Skin epidermis (tissue), 12 donors: ENCODE data around the gene TRAPPC3L.

Experiments
- H3K27ac ChIP-seq, 21 experiments: fragments of 200-600 bp; sonication (generic) in 11 of 21; one replicate each; pipeline ENCODE4 v1.5.0; 2020; ENCODE audit warnings: mild to moderate bottlenecking in 3 of 21, inconsistent platforms in 2 of 21, moderate library complexity in 2 of 21
- H3K4me3 ChIP-seq, 7 experiments: fragments of 200-600 bp; sonication (generic) in 2 of 7; one replicate each; pipeline ENCODE4 v1.5.0; 2020; ENCODE audit warnings: inconsistent platforms in 2 of 7, mild to moderate bottlenecking in 2 of 7, moderate library complexity in 1 of 7

The TRAPPC3L gene

DNA sequence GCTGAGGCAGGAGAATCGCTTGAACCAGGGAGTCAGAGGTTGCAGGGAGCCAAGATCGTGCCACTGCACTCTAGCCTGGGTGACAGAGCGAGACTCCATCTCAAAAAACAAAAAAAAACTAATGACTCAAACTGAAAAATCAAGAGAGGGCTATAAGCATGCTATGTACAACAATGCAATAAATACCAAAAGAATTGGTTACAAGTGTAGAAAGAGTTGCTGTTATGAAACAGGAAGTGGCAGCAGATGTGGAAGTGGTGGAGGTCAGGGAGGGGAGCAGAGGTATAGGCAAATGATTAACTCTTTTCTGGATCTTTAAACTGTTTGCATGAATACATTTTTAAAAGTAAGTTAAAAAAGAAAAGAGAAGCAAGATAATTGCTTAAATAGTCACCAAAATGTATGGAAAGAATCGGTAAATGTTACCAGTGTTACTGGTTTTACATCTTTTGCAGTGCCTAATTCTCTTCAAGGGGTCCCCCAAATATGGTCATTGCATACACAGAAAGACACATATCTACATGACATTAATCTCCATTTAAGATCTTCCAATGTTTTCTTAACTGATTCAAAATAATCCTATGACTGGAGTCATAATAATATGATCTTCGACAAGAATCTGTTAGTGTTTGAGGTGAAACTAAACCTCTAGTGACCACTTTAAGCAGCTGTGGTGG is 69.3 kb downstream of the TRAPPC3L start:
- peak overlapping the region in 2 of 21 experiments; percentile 0 to 56 for H3K27ac ChIP-seq
- H3K4me3 ChIP-seq: no peak overlapping the region

DNA sequence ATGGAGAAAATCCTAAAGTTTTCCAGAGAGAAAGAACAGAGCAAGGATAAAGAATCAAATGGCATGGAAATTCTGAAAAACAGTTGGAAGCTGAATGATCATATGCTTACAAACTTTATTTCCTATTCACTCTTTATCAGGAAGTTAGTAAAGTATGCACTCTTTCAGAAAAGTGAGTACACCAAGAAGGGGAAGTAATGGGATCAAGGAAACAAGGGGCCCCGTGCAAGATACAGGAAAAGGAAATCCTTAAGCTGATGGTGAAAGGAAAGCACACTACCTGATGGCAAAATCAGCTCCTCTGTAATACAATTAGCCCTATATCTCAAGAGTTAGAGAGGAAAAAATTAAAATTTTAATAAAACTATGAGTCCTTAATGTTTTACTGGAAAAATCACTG is 70.3 kb downstream of the TRAPPC3L start:
- no peak overlapping the region for H3K4me3 ChIP-seq
- H3K27ac ChIP-seq: peak overlapping the region in 1 of 21 experiments; percentile 56

DNA sequence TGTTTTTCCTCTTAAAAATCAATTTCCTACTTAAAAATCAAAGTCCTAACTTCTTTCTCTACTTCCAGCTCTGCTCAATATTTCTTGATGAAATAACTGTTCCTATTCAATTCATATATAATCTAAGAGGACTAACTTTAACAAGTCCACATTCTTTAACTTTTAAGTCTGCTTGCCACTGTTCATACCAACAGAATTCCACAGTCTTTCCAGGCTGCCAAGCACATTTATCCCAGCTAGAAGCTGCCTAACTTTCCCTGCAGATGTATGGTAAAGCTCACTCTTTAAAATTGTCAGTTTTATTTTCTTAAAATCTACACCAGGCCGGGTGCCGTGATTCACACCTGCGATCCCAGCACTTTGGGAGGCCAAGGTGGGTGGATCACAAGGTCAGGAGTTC is 72.8 kb downstream of the TRAPPC3L start:
- Histone ChIP-seq H3K27ac (no peak overlapping the region), H3K4me3 (no peak overlapping the region)

DNA sequence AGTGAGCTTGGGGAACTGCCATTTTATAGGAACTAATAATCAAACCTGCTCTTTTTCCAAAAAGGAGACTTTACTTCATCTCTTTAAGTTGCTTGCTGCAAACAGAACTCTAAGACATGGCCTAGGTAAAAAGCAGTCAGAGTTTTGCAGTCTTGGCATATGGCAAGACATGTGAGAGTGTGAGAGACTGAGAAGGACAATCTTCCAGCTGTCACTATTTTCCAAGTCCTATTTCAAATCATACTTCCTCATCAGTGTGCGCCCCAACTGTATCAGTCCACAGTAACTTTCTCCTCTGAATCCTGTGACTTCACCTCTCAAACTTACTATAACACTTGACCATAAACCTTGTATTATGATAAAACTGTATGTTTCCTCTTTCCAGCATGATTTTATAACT is 74.0 kb downstream of the TRAPPC3L start:
- H3K4me3 ChIP-seq: no peak overlapping the region
- no peak overlapping the region for H3K27ac ChIP-seq

DNA sequence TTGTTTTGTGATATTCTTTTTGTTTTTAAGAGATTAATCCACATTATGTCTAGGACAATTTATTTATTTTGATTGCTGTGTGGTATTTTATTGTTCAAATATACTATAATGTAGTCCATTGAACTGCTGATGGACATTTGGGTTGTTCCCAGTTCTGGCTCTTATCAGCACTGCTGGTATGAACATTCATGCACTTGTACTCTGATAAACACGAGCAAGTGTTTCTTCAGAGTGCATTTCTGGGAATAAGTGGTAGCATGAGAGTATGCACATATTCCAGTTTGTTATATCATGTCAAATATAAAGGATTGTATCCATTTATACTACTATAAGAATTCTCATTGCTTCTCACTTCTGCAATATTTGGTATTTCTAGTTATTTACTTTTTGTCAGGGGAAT is 77.2 kb downstream of the TRAPPC3L start:
- Histone ChIP-seq H3K27ac (no peak overlapping the region), H3K4me3 (no peak overlapping the region)

DNA sequence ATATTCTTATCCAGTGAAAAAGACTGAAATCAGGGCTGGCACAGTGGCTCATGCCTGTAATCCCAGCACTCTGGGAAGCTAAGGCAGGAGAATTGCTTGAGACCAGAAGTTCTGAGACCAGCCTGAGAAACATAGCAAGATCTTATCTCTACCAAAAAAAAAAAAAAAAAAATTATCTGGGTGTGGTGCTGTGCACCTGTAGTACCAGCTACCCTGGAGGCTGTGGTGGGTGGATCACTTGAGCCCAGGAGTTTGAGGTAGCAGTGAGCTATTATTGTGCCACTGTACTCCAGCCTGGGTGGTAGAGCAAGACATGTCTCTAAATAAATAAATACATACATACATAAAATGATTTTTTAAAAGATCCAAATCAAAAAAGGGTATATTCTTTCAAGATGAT is 78.0 kb downstream of the TRAPPC3L start:
- H3K4me3 ChIP-seq: no peak overlapping the region
- no peak overlapping the region for H3K27ac ChIP-seq

DNA sequence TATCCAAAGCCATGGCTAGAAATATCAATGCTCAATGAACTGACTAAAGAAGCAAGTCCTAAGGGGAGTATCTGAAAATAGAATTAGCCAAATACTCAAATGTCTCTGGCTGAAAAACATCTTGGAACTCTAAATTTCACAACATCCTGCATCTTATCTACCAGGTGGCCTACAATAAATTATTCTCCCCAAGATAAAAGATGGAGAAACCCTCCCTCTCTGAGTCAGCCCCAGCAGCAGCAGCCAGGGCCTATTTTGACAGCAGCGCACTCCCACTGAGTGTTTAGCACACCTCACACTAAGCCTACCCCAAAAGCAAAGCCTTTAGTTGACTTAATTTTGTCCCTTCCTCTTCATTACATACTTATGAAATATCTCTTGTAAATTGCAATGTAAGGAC is 78.4 kb downstream of the TRAPPC3L start:
- Histone ChIP-seq H3K27ac (no peak overlapping the region), H3K4me3 (no peak overlapping the region)

DNA sequence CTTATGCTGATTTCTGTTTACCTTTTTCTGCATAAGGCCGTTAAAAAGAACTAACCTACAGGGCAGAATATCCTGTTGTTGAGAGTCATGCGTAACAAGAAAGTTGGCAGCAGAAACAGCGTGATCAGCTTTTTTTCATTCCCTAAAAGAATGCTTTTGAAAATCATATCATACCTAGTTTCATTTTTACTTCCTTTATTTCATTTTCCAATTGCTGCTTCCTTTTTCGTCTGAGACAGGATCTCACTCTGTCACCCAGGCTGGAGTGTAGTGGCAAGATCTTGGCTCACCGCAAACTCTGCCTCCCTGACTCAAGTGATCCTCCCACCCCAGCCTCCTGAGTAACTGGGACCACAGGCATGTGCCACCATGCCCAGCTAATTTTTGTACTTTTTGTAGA is 80.2 kb downstream of the TRAPPC3L start:
- H3K27ac ChIP-seq: peak overlapping the region in 1 of 21 experiments; percentile 5
- no peak overlapping the region for H3K4me3 ChIP-seq

DNA sequence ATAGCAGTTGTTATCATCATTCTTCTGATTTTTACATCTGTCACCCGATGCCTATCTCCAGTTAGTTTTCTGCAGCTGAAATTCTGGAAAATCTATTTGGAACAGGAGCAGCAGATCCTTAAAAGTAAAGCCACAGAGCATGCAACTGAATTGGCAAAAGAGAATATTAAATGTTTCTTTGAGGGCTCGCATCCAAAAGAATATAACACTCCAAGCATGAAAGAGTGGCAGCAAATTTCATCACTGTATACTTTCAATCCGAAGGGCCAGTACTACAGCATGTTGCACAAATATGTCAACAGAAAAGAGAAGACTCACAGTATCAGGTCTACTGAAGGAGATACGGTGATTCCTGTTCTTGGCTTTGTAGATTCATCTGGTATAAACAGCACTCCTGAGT is 82.2 kb downstream of the TRAPPC3L start:
- H3K4me3 ChIP-seq: no peak overlapping the region
- peak overlapping the region in 2 of 21 experiments; percentile 70 to 77 for H3K27ac ChIP-seq

DNA sequence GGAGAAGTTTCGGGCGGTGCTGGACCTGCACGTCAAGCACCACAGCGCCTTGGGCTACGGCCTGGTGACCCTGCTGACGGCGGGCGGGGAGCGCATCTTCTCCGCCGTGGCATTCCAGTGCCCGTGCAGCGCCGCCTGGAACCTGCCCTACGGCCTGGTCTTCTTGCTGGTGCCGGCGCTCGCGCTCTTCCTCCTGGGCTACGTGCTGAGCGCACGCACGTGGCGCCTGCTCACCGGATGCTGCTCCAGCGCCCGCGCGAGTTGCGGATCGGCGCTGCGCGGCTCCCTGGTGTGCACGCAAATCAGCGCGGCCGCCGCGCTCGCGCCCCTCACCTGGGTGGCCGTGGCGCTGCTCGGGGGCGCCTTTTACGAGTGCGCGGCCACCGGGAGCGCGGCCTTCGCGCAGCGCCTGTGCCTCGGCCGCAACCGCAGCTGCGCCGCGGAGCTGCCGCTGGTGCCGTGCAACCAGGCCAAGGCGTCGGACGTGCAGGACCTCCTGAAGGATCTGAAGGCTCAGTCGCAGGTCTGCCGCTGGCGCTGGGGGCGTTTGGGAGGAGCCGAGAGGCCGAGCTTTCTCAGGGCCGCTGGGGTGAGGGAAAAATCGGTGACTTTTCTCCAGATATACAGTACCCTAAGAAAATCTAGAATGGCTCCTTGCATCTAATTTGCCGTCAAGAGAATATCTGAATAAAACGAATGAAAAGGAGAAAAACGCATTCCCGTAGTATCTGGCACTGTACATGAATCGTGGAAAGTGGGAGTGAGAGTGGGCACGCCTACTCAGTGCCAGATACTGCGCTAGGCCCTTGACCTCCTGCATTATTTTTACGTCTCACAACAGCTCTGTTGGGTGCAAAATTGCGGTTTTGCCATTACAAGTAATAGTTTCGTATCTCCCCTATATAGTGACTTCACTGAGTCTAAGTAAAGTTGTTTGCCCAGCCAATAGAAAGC is 83.3 kb downstream of the TRAPPC3L start:
- Histone ChIP-seq H3K27ac (peak overlapping the region in 17 of 21 experiments; percentile 1 to 77 (median 41)), H3K4me3 (peak overlapping the region; percentile 31 to 43 (median 40))

DNA sequence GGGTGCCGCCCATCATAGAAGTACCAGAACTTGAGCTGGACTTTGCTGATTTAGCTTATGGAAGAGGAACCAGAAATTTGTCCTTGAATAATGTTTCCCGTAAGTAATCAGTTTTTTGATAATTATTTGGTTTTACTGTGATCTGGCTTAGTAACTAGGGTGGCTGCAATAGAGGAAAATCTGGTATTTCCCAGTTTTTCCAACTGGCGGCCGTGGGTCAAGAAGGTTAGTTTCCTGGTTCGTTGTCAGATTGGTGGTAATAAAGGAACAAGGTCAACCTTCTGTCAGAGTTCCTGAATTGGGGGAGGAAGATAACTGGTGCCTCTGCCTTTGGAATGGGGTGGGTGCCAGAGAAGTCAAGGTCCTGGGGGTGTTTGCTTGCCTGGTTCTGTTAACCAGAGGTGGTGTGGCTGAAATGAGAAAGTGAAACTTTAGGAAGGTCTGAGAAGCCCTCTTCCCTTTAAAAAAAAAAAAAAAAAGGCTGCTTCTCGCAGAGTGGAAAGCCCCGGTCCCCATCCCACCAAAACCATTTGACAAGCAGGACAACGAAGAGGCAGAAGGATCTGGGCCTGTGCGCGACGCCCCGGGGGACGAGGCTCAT is 84.1 kb downstream of the TRAPPC3L start, which contains the start of gene CALHM6:
TSS of gene CALHM6 (plus strand) at position 45 of the 601 bp plus-strand sequence. CDS start at position 600, 555 bp downstream.
- Histone ChIP-seq H3K4me3 (peak within 1 kb of the TSS; percentile 31 to 43 (median 40)), H3K27ac (peak within 1 kb of the TSS in 17 of 21 experiments; percentile 1 to 77 (median 41))

DNA sequence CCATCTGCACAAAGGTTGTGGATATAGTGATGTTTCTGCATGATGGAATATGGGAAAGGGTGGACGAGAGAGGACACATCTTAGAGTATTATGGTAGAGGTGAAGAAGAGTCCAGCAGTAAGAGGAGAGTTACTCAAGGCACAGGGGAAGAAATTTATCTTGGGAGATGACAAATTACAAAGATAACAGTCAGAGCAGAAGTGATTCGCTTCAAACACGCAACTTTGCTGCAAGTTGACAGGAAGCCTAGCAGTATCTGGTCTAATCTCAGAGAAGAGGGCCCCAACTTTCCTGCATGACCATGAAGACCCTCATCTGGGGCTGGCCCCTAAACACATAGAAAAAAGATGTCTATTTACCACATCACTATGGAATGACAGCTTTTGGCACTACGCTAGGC is 85.6 kb downstream of the TRAPPC3L start:
- Histone ChIP-seq H3K4me3 (no peak overlapping the region), H3K27ac (no peak overlapping the region)

DNA sequence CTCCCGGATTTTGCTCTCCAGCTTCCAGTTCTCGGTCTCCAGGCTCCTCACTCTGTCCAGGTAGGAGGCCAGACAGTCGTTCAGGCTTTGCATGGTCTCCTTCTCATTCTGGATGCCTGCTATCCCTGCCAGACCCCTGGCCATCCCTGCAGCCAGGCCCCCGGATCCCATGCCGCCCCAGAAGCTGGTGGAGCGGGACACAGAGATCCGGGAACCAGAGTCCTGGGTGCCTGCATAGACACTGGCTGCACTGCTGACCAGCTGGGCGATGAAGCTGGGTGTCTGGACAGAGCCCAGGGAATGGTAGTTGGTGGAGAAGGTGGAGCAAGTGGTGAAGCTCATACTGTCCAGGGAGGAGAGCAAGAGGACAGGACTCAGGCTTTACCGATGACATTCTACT is 87.2 kb downstream of the TRAPPC3L start:
- no peak overlapping the region for H3K27ac ChIP-seq
- no peak overlapping the region for H3K4me3 ChIP-seq

DNA sequence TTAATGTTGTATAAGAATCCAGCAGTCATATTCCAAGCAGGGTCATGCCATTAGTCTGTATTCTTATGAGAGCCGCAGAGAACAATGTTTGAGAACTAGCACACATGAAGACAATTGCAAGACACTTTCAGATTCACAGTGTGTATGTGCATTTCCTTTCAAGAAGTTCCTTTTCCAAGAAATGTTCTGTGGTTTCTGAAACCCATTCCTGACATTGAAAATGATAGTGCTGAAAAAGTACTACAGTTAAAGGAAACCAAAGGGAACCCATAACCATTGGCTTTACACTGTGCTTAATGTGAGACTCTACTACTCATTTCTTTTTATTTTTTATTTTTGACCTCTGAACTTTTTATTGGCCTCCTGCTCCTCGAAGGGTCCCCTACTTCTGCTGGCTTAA is 88.6 kb downstream of the TRAPPC3L start:
- Histone ChIP-seq H3K4me3 (no peak overlapping the region), H3K27ac (peak overlapping the region in 3 of 21 experiments; percentile 4 to 67 (median 23))

DNA sequence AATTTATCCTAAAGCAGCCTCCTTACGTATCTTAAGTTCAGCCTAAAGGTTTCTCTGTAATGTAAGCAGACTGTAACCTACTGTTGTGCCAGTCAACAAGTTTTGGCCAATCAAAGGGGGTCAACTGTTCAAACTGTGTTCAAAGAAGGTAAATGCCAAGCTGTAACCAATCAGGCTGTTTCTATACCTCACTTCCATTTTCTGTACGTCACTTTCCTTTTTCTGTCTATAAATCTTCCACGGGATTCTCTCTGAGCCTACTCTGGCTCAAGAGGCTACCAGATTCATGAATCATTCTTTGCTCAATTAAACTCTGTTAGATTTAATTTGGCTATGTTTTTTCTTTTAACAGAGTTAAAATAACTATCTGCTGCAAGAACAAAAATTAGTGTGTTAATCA is 89.4 kb downstream of the TRAPPC3L start:
- Histone ChIP-seq H3K4me3 (no peak overlapping the region), H3K27ac (peak overlapping the region in 1 of 21 experiments; percentile 67)

DNA sequence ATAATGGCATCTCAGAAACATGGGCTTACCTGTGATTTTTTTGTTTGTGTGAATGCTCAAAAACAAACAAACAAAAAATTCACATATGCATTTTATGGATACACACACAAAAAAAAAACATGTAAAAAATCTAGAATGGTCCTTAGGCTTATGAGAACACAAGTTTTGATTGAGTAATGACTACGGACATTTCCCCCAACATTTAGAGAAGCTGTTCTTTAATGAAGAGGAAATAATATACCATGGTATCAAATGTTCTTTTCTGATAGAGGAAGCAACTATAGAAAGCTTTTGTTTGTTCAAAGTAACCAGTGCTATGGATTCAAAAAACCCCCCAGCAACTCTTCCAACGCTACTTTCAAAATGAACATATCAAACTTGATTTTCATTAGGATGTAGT is 93.0 kb downstream of the TRAPPC3L start:
- Histone ChIP-seq H3K4me3 (no peak overlapping the region), H3K27ac (no peak overlapping the region)

DNA sequence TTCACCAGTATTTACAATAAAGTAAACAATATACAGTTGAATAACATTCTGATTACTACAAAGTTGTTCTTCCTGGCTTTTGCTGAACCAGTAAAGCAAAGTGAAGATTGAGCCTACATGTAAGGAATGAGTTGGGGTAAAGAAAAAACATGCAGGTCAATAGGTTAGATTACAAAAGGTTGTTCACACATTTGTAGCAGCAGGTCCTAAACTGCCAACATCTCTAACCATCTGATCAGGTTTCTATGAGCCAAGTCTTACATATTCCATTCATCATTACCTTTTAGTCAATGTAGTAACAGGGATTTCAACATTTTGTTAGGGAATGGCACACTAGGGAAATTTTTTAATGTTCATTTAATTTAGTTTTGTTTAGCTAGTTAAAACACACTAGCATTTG is 93.6 kb downstream of the TRAPPC3L start:
- Histone ChIP-seq H3K4me3 (no peak overlapping the region), H3K27ac (no peak overlapping the region)

DNA sequence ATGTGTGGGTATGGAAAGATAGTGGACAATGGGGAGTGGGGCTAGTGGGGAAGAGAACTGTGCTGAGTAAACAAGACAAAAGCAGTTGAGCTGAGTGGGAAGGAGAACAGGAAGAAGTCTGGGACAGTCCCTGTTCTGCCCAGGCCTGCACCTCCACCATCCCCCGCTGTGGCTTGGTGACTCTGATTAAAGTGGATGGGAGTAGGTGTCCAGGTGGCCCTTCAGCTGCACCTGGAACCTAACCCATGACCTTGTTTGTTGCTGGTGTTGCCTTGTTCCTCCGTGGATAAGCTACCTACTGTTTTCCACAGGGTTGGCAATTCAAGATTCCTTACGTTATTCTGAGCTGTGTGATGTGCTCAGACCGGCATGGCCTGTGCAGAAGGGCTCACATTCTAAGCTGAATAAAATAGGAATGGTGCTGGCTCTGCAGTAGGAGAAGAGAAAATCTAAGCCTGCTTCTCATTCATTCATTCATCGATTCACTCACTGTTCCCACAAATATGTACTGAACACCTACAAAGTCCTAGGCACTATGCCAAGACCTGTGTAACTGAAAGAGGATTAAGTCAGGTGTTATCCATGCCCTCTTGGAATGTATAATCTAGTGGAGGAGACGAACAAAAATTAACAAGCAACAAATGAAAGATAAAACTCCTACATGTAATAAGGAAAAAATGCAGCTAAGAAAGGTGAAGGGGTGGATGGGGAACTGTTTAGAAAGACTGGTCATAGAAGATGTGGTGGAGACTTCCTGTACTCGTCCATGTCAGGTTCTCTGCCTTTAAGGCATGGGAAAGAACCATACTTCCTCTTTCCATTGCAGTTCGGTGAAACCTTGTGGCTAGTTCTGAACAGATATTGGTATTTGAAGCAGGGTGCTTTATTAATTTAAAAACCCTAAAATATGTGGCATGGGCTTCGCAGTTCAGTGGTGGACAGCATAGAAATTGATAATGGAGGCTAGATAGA is 94.4 kb downstream of the TRAPPC3L start:
- H3K27ac ChIP-seq: peak overlapping the region in 2 of 21 experiments; percentile 16 to 32
- no peak overlapping the region for H3K4me3 ChIP-seq

DNA sequence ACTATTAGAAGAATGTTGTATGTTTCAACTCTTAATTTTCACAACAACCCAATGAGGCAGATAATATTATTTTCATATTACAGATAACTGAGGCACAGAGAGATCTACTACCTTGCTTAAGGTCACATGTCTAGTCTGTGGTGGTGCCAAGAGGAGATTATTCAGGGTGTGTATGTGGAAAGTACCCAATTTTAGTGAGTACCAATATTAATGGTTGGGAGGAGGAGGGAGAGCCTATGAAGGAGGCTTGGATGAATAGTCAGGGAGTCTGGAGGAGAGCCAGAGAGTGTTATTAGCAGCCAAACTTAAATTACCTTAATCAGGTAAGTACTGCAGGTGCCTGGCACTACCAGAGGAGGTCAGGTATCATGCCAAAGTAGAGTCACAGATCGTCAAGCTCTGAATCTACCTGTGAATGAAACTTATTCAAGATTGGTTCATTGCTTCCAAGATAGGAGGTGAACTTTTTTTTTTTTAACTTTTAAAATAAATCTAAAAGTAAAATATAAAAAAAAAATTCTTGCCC is 95.2 kb downstream of the TRAPPC3L start:
- peak overlapping the region in 1 of 21 experiments; percentile 32 for H3K27ac ChIP-seq
- H3K4me3 ChIP-seq: no peak overlapping the region
